Activated CD8-positive, alpha-beta memory T cell treated with anti-CD3 and anti-CD28 coated beads, Interleukin-2, amount 50 U/mL, for 4 hours (primary cell): ENCODE data around the gene GOSR2.

Source experiments
- DNase-seq: peaks from one replicate; pipeline ENCODE4 v3.0.0-alpha.2; 2020

The GOSR2 gene

GRCh38 chr17:46922804-46923635 lies at the start of gene GOSR2:
TSS of gene GOSR2 (plus strand) at chr17:46923160. CDS start at chr17:46923193, 33 bp downstream.
- DNase-seq, result peak; percentile 88

DNA sequence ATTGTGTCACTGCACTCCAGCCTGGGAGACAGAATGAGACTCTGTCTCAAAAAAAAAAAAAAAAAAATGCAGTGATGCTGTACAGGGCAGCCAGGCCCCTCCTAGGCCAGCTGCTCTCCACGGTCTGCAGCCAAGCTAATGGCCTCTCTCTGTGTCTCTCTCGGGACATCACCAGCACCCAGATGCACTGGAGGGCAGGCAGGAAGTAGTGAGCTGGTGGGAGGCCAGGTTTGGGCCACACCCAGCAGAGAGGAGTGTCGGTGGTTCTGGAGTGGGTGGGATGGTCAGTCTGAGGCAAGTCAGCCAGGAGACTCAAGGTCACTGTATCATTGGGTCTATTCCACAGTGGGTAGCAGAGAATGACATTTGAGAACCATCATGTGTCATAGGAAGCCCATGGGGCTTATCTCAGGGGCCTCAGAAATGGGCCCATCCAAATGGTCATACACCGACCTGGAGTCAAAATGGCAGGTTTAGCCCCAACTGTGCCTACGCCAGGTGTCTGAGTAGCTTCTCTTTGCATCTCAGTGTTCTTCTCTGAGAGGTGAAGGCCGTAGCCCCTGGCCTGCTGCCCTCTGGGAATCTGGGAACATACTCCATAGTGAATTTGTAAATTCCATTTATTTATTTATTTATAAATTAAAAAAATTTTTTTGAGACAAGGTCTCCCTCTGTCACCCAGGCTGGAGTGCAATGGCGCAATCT lies 48.9 kb upstream of the GOSR2 start:
- no peak for DNase-seq

DNA sequence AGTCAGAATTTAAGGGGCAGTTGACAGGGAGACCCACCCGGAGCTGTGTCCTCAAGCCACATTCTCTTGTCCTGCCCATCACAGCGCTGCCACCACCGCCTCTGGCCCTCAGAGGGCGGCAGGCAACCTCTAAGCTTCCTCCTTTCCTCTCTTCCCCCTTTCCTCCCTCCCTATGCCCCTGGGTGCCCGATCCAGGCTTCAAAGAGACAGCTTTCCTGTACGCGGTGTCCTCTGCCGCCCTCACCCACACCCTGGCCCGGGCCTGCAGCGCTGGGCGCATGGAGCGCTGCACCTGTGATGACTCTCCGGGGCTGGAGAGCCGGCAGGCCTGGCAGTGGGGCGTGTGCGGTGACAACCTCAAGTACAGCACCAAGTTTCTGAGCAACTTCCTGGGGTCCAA lies 48.1 kb upstream of the GOSR2 start:
- no peak for DNase-seq

DNA sequence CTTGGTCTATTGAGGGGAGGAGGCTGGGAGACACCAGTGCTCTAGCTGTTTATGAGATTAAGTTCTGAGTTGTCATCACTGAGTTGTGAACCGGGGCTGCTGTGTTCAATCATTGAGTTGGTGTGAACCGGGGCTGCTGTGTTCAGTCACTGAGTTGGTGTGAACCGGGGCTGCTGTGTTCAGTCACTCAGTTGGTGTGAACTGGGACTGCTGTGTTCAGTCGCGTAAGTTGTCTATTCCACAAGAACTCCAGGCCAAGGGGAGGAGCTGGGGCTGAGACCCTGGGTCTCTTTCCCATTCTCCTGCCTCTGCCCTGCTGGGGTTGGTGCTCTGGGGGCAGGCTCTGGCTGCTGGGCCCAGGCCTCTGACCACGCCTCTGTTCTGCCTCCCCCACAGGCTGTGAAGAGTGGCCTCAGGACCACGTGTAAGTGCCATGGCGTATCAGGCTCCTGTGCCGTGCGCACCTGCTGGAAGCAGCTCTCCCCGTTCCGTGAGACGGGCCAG lies 47.1 kb upstream of the GOSR2 start:
- DNase-seq, result no peak

DNA sequence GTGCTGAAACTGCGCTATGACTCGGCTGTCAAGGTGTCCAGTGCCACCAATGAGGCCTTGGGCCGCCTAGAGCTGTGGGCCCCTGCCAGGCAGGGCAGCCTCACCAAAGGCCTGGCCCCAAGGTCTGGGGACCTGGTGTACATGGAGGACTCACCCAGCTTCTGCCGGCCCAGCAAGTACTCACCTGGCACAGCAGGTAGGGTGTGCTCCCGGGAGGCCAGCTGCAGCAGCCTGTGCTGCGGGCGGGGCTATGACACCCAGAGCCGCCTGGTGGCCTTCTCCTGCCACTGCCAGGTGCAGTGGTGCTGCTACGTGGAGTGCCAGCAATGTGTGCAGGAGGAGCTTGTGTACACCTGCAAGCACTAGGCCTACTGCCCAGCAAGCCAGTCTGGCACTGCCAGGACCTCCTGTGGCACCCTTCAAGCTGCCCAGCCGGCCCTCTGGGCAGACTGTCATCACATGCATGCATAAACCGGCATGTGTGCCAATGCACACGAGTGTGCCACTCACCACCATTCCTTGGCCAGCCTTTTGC lies 46.5 kb upstream of the GOSR2 start:
- DNase-seq, result no peak

DNA sequence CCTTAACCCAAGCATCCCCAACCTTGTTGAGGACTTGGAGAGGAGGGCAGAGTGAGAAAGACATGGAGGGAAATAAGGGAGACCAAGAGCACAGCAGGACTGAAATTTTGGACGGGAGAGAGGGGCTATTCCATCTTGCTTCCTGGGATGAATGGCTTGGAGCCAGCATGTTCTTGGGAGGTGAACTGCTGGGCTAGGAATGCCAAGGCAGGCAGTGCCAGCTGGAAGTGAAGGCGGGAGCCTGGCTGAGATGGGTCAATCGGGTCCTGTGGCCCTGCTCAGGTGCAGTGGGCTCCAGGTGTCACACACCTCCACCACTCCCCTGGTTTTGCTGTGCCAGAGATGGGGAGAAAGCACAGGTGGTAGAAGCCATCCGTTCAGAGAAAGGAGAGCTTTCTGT lies 46.0 kb upstream of the GOSR2 start:
- no peak for DNase-seq

DNA sequence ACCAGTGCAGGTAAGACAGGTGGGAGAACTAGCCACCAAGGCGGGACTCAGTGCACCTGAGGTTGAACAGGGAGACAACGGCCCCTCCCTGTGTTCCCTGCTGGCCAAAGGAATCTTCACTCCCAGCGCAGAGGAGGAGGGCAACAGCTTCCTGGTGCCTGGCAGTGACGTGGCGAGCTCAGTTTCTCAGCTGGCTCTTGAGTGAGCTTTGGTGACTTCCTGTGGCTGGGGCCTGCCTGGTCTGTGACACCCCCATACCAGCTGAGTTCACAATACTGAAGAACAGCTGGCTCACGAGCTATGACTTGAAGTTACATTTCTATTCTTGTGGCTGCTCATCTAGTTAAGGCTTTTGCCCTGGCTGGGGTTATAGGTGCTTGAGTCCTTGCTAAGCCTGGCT lies 45.5 kb upstream of the GOSR2 start:
- no peak for DNase-seq

GRCh38 chr17:46878055-46878454 lies 44.9 kb upstream of the GOSR2 start:
- no peak for DNase-seq

GRCh38 chr17:46879101-46879500 lies 43.9 kb upstream of the GOSR2 start:
- no peak for DNase-seq

GRCh38 chr17:46881015-46881414 lies 41.9 kb upstream of the GOSR2 start:
- no peak for DNase-seq

DNA sequence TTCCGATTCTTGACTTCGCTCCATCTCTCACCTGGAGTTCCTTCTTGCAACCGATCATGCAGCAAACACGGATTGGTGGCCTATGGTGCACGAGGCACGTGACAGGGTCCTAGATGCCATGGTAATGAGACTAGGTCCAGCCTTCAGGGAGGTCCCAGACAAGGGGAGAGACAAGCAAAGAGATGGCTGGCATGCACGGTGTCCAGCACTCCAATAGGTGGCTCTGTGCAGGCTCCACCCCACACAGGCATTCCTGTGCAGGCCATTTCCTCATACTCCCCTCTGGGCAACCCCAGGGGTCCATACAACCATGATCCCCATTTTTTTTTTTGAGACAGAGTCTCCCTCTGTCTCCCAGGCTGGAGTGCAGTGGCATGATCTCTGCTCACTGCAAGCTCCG lies 40.3 kb upstream of the GOSR2 start:
- no peak for DNase-seq

GRCh38 chr17:46883871-46884520 lies 39.0 kb upstream of the GOSR2 start:
- no peak for DNase-seq

DNA sequence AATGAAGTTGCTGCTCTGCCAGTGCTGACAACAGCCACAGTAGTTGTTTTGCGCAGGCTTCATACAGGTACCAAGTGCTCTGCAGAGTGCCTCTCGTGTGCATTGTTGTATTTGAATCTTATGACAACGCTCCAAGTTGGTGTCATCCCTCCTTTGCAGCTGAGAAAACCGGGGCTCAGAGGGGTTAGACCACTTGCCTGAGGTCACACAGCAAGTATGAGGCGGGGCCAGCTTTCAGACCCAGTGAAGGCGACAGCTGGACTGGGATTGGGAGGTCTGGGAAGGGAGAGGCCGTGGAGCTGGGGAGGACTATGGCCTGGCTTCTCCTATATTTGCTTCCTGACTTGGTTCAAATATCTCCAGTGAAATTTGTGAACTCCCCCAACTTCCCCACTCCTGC lies 38.4 kb upstream of the GOSR2 start:
- no peak for DNase-seq

DNA sequence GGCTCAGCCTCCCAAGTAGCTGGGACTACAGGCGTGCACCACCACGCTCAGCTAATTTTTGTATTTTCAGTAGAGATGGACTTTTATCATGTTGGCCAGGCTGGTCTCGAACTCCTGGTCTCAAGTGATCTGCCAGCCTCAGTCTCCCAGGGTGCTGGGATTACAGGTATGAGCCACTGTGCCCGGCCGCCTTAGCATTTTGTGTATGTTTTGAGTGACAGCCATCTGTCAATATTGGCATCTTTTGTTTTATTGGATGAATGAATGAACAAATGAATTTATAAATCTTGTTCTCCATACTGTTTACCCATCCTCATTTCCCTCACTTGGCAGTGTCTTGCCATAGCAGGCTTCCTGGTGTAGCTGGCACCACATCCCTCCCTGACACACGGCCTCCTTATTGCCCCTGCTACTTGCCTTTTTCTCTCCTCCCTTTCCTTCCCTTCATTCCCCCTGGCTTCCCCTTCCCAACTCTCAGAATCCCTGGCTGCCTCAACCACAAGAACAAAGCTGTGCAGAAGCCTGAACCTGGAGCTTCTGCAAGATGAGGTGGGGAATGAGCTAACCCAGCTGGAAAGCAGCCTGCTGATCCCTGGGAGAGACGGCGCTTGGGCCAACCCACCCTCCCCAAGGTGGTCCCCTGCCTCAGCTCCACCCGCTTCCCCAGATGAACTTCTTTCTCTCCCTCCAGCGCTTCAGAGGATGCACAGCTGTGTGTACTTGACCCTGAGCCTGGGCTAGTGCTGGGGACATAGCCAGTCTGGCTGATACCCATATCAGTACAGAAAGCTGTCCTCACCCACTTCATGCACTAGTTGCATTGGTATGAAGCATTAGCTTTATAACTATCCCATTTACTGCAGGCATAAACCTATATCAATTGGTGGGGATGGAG lies 37.3 kb upstream of the GOSR2 start:
- no peak for DNase-seq

DNA sequence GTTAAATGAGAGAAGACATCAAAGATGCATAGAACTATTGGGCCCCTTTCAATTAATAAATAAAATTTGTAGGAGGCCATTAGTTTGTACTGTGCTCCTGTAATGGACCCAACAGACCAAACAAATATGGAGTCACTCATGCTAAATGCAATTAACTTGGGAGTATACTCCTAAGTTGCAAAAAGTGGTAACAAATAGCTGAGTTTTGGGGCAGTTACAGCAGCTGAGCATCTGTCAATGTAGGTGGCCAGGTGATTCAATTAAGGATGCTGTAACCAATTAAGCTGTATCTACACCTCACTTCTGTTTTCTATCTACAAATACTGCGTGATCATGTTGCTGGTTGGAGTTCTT lies 36.7 kb upstream of the GOSR2 start:
- no peak for DNase-seq

GRCh38 chr17:46887717-46888116 lies 35.2 kb upstream of the GOSR2 start:
- no peak for DNase-seq

GRCh38 chr17:46888727-46889126 lies 34.2 kb upstream of the GOSR2 start:
- no peak for DNase-seq

- no peak for DNase-seq
Observed at GRCh38 chr17:46889519-46889918, 33.4 kb upstream of the GOSR2 start.

DNA sequence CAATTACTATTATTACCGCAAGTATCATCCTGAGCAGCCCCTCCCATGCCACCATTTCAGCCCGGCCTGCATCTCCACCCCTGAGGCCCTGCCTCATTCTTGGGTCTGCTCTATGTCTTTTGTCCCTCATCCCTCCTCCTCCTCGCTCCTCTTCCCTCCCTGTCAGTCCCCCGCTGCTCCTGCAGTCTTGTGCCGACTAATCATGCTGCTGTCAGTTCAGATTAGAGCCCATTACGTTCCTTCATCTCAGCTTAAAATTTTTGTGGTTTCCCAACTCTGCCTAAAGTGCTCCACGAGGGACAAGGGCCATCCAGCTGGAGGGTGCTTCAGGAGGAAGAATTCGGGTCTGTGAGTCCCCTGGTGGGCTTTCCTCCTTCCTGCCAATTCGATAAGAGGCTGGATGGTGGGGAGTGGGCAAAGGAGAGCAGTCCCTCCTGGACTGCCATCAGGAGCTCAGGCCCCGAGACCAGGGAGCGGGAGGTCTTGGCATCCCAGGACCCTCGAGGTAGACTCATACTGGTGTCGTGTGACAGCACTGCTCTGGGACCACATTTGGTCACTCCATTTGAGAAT lies 32.9 kb upstream of the GOSR2 start:
- no peak for DNase-seq

DNA sequence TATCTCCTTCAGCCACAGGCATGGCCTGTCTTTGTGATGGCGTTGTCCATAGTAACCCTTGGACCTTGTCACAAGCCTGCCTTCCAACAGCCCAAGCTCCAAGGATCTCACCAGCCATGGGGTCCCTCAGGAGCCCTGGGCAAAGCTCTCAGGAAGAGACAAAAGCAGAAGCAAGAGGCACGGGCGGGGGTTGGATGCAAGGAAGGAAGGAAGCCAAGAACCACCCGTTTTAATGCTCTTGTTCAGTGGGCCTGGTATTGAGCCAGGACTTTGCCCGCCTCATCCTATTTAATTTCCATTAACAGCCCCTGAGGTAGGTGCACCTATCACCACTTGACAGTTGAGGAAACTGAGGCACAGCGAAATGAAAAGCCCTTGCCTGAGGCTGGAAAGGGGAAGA lies 32.3 kb upstream of the GOSR2 start:
- DNase-seq, result no peak

DNA sequence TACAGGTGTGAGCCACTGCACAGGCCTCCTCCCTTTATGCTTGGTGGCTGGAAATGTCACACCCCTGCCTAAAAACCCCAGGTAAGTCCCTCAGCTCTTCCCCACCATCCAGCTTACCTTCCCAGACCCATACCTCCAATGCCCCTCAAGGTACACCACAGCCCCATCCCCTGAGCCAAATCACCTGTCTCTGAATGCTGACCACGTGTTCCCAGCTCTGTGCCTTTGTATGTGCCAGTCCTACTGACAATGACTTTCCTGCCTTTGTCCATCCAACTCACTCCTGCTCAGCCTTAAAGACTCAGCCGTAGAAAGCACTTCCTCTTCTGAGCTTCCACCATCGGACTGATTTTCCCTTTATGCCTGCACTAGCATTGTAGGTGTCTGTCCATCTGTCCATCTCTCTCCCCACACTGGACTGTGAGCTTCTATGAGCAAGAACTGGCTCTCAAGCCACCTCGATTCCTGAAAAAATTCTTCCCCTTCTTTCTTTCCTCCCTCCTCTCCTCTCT lies 30.7 kb upstream of the GOSR2 start:
- DNase-seq, result no peak

DNA sequence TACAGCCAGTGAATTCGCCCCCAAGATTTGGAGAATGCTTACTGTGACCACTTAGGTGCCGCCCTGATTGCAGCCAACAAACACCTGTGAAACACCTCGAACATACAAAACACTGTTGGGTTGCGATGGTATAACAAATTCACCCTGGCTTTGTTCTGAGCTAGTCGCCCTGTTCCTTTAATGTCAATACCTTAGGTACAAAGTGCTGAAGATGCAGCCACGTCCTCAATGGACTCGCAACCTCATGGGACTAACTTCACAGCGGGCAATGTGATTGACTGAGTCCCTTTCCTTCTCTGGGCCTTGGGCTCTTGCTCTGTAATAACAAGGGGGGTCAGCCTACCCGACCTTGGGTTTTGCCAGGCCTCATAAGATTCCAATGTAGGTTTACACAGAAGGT lies 28.9 kb upstream of the GOSR2 start:
- no peak for DNase-seq
